Mesodermal cell (in vitro differentiated cells): Measurements from ENCODE around the gene SGK2.
"Not testable (repeated sequence)": the region's sequence is repeated elsewhere in the genome, so short reads cannot be mapped to it uniquely, and the experiment has no call there.

Experiments
- H3K27ac ChIP-seq: 2 replicates; pipeline ENCODE4 v1.7.0; 2013; ENCODE audit warnings: mild to moderate bottlenecking, low read depth, low read length, moderate library complexity; ENCODE audit not compliant: severe bottlenecking
- H3K36me3 ChIP-seq: 2 replicates; pipeline ENCODE4 v1.7.1; 2013; ENCODE audit warnings: mild to moderate bottlenecking, low read length, moderate library complexity; ENCODE audit not compliant: control insufficient read depth, insufficient read depth
- H3K4me1 ChIP-seq: one replicate; pipeline ENCODE4 v1.7.1; 2013; ENCODE audit warnings: mild to moderate bottlenecking, low read length; ENCODE audit not compliant: insufficient read depth, control insufficient read depth, poor library complexity, severe bottlenecking
- H3K4me3 ChIP-seq: 2 replicates; pipeline ENCODE4 v1.7.0; 2013; ENCODE audit warnings: low read length, control low read depth, mild to moderate bottlenecking; ENCODE audit not compliant: insufficient read depth, poor library complexity, severe bottlenecking; ENCODE audit errors: extremely low read depth
- H3K9me3 ChIP-seq: 2 replicates; pipeline ENCODE4 v1.7.1; 2013; ENCODE audit warnings: mild to moderate bottlenecking, low read length, moderate library complexity; ENCODE audit not compliant: control insufficient read depth
- WGBS, 2 experiments: methylation state at CpG; one replicate each; pipeline ENCODE4 v1.1.5; 2013; ENCODE audit warnings: missing lambda C conversion rate in 2 of 2; ENCODE audit not compliant: insufficient coverage in 2 of 2; 5-methylcytosine and 5-hydroxymethylcytosine counted together

Gene SGK2

GRCh38 chr20:43583133-43583864 is 24.5 kb downstream of the SGK2 start:
- WGBS, 2 experiments, result 91 to 94% methylated on average over 5 of the region's 7 CpGs
- Histone ChIP-seq H3K27ac (no peak overlapping the region), H3K9me3 (no peaks in the 10 kb centered on the region), H3K4me3 (no peak overlapping the region), H3K36me3 (no peaks in the 10 kb centered on the region), H3K4me1 (no peaks in the 10 kb centered on the region)

- Histone ChIP-seq H3K36me3 (no peaks in the 10 kb centered on the region), H3K9me3 (no peaks in the 10 kb centered on the region), H3K4me1 (no peaks in the 10 kb centered on the region), H3K27ac (no peak overlapping the region), H3K4me3 (no peak overlapping the region)
- WGBS, 2 experiments, result 86 to 100% methylated on average over 1 of the region's 2 CpGs
Observed at GRCh38 chr20:43583982-43584432, 25.2 kb downstream of the SGK2 start.

GRCh38 chr20:43584448-43585136 is 25.8 kb downstream of the SGK2 start:
- no peak overlapping the region for H3K27ac ChIP-seq
- H3K4me3 ChIP-seq, result no peak overlapping the region
- WGBS, 2 experiments, result 77 to 83% methylated on average over 5 to 6 of the region's 7 CpGs

GRCh38 chr20:43586641-43587040 is 27.8 kb downstream of the SGK2 start:
- Histone ChIP-seq H3K27ac (no peak overlapping the region), H3K4me3 (no peak overlapping the region), H3K36me3 (no peaks in the 10 kb centered on the region), H3K9me3 (no peaks in the 10 kb centered on the region), H3K4me1 (peaks cover 1% of the 10 kb centered on the region)
- WGBS, 2 experiments, result 73 to 78% methylated on average over 8 of the region's 8 CpGs

More at GRCh38 chr20:43584448-43585136, 25.8 kb downstream of the SGK2 start:
- Histone ChIP-seq H3K4me1 (no peaks in the 10 kb centered on the region), H3K9me3 (no peaks in the 10 kb centered on the region), H3K36me3 (no peaks in the 10 kb centered on the region)

GRCh38 chr20:43588526-43588925 is 29.7 kb downstream of the SGK2 start:
- not testable (repeated sequence) for H3K27ac ChIP-seq, H3K4me1 ChIP-seq, H3K9me3 ChIP-seq, H3K36me3 ChIP-seq, H3K4me3 ChIP-seq
- WGBS, 2 experiments, result 94% methylated on average over 8 to 9 of the region's 10 CpGs

- Histone ChIP-seq H3K27ac (peak overlapping the region; percentile 86), H3K9me3 (no peaks in the 10 kb centered on the region), H3K4me3 (peak overlapping the region; percentile 71), H3K36me3 (peaks cover 9% of the 10 kb centered on the region), H3K4me1 (peaks cover 3% of the 10 kb centered on the region)
- 35 to 41% methylated on average over 4 to 6 of the region's 9 CpGs for whole genome bisulfite sequencing, 2 experiments
Observed at GRCh38 chr20:43590036-43590391, 31.2 kb downstream of the SGK2 start.

- WGBS, 2 experiments, result 0 to 1% methylated on average over 51 to 52 of the region's 68 CpGs
- peaks cover 12% of the 10 kb centered on the region for H3K36me3 ChIP-seq
- H3K4me3 ChIP-seq, result peak within 1 kb of the TSS; percentile 71
- no peaks in the 10 kb centered on the region for H3K9me3 ChIP-seq
- peak within 1 kb of the TSS; percentile 86 for H3K27ac ChIP-seq
- H3K4me1 ChIP-seq, result peaks cover 3% of the 10 kb centered on the region
Observed at GRCh38 chr20:43590392-43591303, 31.8 kb downstream of the SGK2 start, which contains the start of gene IFT52. Gene IFT52 (plus strand): TSS chr20:43590937. CDS start chr20:43594699, 3,762 bp downstream.

GRCh38 chr20:43601960-43602359 is 43.1 kb downstream of the SGK2 start:
- H3K27ac ChIP-seq, H3K4me3 ChIP-seq, H3K4me1 ChIP-seq, H3K9me3 ChIP-seq: not testable (repeated sequence)
- H3K36me3 ChIP-seq, result peaks cover 59% of the 10 kb centered on the region
- WGBS, 2 experiments, result 96 to 100% methylated on average over 2 to 7 of the region's 8 CpGs

GRCh38 chr20:43603124-43603523 is 44.3 kb downstream of the SGK2 start:
- H3K27ac ChIP-seq, result no peak overlapping the region
- H3K36me3 ChIP-seq, result peaks cover 48% of the 10 kb centered on the region
- H3K4me3 ChIP-seq, result no peak overlapping the region
- 100% methylated on average over 1 of the region's 1 CpG for WGBS, 2 experiments
- no peaks in the 10 kb centered on the region for H3K4me1 ChIP-seq
- H3K9me3 ChIP-seq, result no peaks in the 10 kb centered on the region

GRCh38 chr20:43605715-43606114 is 46.9 kb downstream of the SGK2 start:
- WGBS, 2 experiments, result 90 to 96% methylated on average over 7 to 8 of the region's 9 CpGs
- H3K9me3 ChIP-seq, result no peaks in the 10 kb centered on the region
- H3K4me1 ChIP-seq, result no peaks in the 10 kb centered on the region
- no peak overlapping the region for H3K27ac ChIP-seq
- H3K36me3 ChIP-seq, result peaks cover 45% of the 10 kb centered on the region
- no peak overlapping the region for H3K4me3 ChIP-seq
